Activated gamma-delta T cell treated with Interleukin-2 at 50 U/mL for 16 hours (primary cell): ENCODE measurements around the gene ANXA5.
"Not testable (repeated sequence)": the region's sequence is repeated elsewhere in the genome, so short reads cannot be mapped to it uniquely, and the experiment has no call there.

ENCODE experiments used
- DNase-seq: peaks from one replicate; pipeline ENCODE4 v3.0.0-alpha.2; 2020

Gene ANXA5

DNA sequence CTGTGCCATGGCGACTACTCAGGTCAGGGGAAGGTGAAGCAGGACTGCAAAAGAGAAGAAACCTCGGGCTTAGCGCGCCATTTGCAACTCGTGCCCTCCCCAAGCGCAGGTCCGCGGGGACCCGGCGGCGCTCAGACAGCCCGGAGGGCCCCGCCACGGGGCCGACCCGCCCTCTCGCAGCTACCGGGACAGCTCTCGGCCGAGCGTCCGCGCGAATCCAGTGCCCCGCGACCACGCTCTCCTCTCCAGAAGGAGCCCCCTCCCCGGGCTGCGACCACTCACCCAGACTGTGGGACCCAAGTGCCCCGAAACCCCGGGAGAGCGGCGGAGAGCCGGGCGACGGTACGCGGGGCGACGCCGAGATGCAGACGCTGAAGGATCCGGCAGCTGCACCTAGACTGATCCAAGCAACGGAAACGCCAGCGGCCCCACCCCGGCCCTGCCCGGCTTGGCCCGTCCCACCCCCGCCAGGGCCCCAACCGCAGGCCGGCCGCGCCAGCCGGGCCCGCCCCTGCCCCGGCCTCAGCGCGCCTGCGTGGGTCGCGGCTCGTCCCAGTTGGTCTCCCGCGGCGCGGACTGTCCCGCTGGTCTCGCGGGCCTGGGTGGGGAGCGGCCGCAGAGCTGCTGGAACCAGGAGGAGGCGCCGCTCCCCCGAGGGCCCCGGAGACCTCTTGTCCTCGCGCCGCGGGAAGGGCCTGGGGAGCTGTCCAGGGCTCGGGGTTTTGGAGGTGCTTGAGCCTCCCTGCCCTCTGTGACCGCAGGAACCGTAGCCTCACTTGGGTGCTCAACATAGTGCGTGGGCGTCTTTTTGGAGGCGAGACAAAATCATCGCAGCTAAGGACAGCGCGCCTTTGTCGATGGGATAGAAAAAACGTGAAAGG is at the start of gene ANXA5:
TSS of gene ANXA5 (minus strand) at position 400 of the 881 bp plus-strand sequence. CDS start at position 9, 391 bp downstream.
- peak; percentile 58 for DNase-seq

DNA sequence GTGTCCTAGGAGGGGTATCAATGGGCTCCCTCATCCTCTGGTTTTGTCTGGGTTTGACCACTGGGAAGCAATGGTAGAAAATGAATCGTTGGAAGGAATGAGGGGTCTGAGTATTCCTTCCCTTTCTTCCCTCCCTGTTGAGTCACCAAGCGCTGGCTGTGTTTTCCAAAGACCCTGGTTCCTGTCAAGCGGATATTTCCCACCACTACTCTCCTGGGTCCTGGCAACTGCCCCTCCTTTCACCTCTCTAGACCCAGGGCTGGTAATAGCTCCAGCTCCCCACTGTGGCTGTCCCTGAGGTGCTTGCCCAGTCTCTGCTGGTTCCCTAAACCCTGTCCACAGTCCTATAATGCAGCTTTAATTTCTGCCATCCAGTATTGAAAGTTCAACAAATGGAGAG is 46.0 kb upstream of the ANXA5 start:
- DNase-seq = no peak

- no peak for DNase-seq
These were observed 45.0 kb upstream of the ANXA5 start for GRCh38 chr4:121741751-121742150.

- DNase-seq = no peak
These were observed 44.1 kb upstream of the ANXA5 start for GRCh38 chr4:121740796-121741409.

DNA sequence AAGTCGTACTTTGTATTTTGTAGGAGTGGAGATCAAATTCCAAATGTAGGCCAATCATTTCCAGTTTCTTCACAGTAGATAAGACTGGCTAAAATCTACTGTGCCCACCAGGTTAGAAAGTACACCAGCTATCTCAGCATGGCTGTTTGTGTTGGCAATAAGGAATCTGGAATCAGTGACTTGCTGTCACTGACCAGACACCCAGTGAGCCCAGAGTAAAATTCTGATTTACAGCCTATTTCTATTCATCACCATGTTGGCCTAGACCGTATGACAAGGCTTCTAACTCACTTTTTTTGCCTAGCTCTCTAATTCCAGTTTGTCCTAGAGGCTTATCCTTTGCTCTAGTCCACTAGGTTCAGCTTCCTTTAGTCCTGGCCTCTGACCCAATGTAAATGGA is 42.8 kb upstream of the ANXA5 start:
- DNase-seq = no peak

DNA sequence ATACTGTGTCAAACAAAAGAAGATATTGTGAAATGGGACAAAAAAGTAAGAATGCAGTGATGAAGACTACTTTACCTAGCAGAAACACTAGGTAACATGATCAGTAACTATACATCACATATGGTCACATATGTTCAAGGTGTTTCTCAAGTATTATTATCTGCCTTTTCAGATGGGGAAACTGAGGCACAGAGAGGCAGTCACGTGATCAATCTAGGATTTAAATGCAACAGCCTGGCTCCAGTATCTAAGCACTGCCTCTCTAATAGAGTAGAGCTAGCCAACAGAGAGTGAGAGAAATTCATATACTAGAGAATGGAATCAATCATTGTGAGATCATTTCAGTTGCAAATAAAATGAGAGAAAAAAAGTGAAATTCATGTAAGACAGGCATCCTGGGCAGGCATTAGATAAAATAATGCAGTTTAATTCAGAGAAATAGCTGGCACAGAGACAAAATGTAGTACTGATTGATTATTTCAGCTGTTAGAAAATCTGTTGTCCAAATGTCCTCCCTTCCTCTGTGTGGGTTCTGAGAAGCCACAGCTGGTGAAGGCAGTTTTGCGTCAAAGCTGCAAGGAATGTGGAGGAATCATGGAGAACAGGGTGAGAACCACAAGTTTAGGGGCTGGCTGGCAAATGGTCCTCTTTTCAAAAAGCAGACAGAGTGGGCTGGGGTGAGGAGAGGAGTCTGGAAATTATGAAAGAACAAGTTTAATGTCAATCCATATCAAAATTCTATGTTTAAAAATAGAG is 42.2 kb upstream of the ANXA5 start:
- no peak for DNase-seq

- no peak for DNase-seq
These were observed 41.2 kb upstream of the ANXA5 start for GRCh38 chr4:121737846-121738554.

DNA sequence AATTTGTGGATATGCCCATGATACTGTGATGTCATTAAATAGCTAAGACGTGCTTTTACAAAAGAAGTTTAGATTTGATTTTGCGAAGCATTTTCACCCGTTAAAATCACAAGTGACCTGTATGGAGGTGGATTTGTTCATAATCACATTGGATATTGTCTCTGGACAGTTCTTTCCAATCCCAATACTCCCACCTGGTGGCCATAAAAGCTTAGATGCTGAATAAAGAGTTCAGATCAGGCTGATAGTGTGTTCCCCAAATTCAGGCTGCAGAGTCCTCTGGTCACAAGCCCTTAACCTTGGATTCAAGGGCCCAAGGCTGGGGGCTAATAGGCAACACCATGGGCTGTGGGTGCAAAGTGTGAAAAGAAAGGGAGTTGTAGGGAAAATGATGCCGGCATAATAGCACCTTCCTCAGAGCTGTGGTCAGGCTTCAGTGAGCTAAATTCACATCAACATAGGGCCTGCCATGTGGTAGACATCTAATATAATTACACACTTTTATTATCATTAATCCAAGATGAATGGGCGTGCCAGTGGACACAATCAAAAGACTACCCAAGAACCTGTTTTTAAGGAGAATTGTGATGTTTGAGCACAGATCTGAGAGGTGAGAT is 40.1 kb upstream of the ANXA5 start:
- DNase-seq = peak; percentile 8

DNA sequence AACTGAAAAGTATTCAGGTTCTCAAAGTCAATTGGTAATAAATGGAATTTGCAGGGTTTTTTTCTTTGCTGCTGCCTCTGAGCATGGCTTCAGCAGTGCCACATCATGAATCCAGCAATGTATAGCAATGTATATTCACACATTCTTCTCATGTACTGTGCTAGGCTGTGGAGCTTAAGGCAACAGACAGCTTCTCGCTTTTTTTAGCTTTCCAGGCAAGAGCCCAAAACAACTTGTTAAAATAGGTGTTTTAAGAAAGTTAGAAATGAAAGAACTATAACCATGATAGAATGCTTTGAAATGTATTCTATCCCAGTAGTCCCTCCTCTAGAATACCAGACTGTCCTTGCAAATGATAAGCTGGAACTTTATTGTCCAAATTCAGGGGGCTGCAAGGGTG is 37.8 kb upstream of the ANXA5 start:
- no peak for DNase-seq

DNA sequence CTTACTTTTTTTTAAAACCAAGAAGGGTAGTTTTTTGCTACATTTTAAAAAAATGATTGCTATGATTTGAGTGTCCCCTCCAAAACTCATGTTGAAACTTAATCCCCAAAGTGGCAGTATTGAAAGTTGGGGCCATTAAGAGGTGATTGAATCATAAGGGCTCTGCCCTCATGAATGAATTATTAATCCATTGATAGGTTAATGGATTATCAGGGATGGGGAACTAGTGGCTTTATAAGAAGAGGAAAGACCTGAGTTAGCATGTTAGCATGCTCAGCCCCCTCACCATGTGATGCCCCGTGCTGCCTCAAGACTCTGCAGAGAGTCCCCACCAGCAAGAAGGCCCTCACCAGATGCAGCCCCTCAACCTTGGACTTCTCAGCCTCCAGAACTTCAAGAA is 37.2 kb upstream of the ANXA5 start:
- DNase-seq = no peak

DNA sequence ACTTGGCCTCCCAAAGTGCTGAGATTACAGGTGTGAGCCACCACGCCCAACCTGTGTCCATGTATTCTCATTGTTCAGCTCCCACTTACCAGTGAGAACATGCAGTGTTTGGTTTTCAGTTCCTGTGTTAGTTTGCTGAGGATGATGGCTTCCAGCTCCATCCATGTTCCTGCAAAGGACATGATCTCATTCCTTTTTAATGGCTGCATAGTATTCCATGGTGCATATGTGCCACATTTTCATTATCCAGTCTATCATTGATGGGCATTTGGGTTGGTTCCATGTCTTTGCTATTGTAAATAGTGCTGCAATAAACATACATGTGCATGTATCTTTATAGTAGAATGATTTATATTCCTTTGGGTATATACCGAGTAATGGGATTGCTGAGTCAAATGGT is 33.0 kb upstream of the ANXA5 start:
- DNase-seq = not testable (repeated sequence)

- DNase-seq = no peak
These were observed 32.0 kb upstream of the ANXA5 start for GRCh38 chr4:121728798-121729226.

DNA sequence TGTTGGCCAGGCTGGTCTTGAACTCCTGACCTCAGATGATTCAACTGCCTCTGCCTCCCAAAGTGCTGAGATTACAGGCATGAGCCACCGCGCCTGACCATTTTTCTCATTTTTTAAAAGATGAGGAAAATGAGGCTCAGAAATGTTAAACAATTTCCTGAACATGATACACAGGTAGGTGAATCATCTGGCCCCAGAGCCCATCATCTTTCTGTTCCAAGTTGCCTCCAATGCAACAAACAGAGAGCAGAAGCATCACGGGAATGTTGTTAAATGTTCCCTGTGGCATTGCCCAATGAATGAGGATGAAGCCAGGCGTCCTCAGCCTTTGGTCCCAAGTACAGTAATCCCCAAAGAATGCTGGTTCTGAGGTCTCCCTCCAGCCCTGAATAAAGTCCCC is 31.3 kb upstream of the ANXA5 start:
- no peak for DNase-seq

GRCh38 chr4:121726642-121727268 is 30.0 kb upstream of the ANXA5 start:
- no peak for DNase-seq

DNA sequence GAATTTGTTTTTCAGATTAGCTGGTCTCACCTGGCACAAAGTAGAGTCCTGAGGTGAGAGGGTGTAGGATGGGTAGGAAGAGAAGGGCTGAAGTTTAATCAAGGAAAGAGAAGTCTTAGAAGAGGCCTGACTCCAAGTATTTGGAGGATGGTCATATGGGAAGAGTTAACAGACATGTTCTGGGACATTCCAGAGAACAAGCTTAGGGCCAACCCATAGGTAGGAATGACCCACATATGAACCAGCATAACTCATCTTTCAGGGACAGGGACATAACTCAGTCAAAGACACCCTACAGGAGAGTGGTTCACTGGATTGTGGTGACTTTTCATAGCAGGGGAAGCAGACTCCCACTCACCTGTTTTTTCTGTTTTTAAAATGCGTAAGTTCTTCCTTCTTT is 27.9 kb upstream of the ANXA5 start:
- DNase-seq = no peak

- no peak for DNase-seq
These were observed 24.9 kb upstream of the ANXA5 start for GRCh38 chr4:121721700-121722099.

DNA sequence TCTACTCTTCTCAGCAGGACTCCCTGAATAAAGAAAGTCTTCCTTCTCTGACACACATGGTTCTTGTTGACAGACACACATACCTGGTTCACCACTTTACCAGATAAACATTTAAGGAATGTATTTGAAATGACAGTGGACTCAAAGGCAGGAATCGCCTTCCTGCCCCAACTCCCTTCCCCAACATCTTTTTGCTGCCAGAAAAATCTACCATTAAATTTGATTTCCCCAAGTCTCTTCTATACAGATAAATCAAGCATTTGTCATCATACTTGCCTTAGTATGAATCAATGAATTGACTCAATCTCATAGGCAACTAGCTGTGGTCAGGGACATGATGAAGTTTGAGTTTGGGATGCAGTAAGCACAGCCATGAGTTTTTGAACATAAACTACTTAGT is 23.3 kb upstream of the ANXA5 start:
- DNase-seq = no peak

- no peak for DNase-seq
These were observed 21.0 kb upstream of the ANXA5 start for GRCh38 chr4:121717680-121718237.

- DNase-seq = no peak
These were observed 17.8 kb upstream of the ANXA5 start for GRCh38 chr4:121714548-121714947.

GRCh38 chr4:121712783-121713182 is 16.0 kb upstream of the ANXA5 start:
- no peak for DNase-seq

DNA sequence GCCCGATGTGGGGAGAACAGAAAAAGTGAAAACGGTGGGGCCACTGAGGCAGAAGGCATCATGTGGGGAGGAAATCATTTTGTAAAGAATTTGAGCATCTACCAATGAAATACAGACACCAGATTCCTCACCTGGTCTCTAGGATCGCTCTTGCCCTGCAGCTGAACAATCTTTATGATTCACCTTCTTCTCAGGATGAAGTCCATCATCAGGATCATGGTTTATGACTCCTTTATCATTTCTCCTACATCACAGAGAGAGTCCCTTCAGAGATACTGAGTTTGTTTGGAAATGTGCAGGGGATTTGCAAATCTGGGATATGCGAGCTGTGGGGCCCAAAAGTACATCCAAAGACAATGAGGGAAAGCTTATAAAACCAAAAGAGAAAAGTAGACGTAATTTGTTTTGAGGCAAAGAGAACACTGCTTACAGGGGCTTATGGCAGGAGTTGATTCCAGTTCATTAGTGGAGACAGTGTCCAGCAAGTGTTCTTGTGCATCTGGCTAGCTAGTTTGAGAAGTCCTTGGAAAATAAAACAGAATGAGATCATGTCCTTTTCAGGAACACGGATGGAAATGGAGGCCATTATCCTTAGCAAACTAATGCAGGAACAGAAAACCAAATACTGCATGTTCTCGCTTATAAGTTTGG is 15.3 kb upstream of the ANXA5 start:
- no peak for DNase-seq
